ENCODE results near the gene CCDC51. TPM values are rescaled to one million over a fixed set of nuclear protein-coding genes. Genes with fewer than 3 reads are reported as not detected.

CCDC51 gene
- total and polyA plus RNA-seq, 2 of the 13 experiments (the other 11 are each of a cell fraction or from before 2014, with no cell fraction given), result 18.1 to 29.4 TPM

DNA sequence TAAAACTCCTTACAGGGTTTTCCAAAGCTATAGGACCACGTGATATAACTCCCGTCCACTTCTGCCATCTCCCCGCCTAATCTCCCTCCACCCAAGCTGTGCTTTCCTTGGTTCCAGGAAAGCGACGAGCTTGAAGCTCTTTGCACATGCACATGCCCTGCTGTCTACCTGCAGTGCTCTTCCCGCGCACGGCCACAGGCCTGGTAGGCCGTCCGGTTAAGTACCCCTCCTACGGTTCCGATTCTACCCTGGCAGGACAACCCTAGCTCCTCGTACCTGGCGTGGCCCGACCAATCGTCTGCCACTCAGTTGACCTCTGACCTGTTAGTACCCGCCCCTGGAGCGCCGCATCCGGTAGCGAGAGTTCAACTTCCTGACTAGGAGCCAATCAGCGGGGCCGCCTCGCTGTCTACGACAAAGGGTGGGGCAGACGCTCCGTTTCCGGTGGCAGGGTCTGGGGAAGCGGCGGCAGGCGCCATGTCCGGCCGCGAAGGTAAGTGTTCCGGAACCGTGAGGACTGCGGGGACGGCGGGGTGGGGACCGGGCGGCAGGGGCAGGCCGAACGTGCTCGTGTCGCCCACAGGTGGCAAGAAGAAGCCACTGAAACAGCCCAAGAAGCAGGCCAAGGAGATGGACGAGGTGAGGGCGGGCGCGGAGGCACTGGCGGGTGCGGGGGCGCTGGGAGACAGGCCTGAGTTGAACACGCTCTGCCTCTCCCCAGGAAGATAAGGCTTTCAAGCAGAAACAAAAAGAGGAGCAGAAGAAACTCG, at the start of gene CCDC51, which contains the start of gene TMA7 (continued):
- TF ChIP-seq SP140L (CRISPR knock-in tag; IDR thresholded peaks at IDR 0.05; ENCODE audit: borderline replicate concordance), result no peak
- peak; percentile 92 for TF ChIP-seq TBX2 (CRISPR knock-in tag; IDR thresholded peaks at IDR 0.05; ENCODE audit: borderline replicate concordance)
- no peak for TF ChIP-seq NFATC3 (CRISPR knock-in tag; IDR thresholded peaks at IDR 0.05)
- TF ChIP-seq DMAP1 (CRISPR knock-in tag; IDR thresholded peaks at IDR 0.05), result peak; percentile 90
- no peak for TF ChIP-seq SETDB1 (CRISPR knock-in tag; IDR thresholded peaks at IDR 0.05; ENCODE audit: borderline replicate concordance)
- TF ChIP-seq ZNF549 (CRISPR knock-in tag; IDR thresholded peaks at IDR 0.05), result no peak
- TF ChIP-seq RCOR2 (CRISPR knock-in tag; IDR thresholded peaks at IDR 0.05), result no peak
- no peak for TF ChIP-seq FOXK2 (IDR thresholded peaks at IDR 0.05)
- TF ChIP-seq, protein P1, sequence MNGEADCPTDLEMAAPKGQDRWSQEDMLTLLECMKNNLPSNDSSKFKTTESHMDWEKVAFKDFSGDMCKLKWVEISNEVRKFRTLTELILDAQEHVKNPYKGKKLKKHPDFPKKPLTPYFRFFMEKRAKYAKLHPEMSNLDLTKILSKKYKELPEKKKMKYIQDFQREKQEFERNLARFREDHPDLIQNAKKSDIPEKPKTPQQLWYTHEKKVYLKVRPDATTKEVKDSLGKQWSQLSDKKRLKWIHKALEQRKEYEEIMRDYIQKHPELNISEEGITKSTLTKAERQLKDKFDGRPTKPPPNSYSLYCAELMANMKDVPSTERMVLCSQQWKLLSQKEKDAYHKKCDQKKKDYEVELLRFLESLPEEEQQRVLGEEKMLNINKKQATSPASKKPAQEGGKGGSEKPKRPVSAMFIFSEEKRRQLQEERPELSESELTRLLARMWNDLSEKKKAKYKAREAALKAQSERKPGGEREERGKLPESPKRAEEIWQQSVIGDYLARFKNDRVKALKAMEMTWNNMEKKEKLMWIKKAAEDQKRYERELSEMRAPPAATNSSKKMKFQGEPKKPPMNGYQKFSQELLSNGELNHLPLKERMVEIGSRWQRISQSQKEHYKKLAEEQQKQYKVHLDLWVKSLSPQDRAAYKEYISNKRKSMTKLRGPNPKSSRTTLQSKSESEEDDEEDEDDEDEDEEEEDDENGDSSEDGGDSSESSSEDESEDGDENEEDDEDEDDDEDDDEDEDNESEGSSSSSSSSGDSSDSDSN (CRISPR knock-in tag; IDR thresholded peaks at IDR 0.05), result peak; percentile 64
- TF ChIP-seq ZNF446 (CRISPR knock-in tag; IDR thresholded peaks at IDR 0.05), result peak; percentile 45; the same call in 1 of the 2 replicates
- TF ChIP-seq ZNF143 (CRISPR knock-in tag; IDR thresholded peaks at IDR 0.05), result no peak
- TF ChIP-seq ZNF562 (CRISPR knock-in tag; IDR thresholded peaks at IDR 0.05; ENCODE audit: borderline replicate concordance), result no peak
- TF ChIP-seq MLLT10 (CRISPR knock-in tag; IDR thresholded peaks at IDR 0.05), result no peak
- TF ChIP-seq, protein P2, sequence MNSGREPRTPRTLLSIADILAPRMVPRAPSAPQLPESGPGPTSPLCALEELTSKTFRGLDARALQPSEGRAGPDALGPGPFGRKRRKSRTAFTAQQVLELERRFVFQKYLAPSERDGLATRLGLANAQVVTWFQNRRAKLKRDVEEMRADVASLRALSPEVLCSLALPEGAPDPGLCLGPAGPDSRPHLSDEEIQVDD (CRISPR knock-in tag; IDR thresholded peaks at IDR 0.05; ENCODE audit: borderline replicate concordance), result 0 out of 2 replicates have a peak, but pooled peaks have one; percentile 35
- TF ChIP-seq, protein P3, sequence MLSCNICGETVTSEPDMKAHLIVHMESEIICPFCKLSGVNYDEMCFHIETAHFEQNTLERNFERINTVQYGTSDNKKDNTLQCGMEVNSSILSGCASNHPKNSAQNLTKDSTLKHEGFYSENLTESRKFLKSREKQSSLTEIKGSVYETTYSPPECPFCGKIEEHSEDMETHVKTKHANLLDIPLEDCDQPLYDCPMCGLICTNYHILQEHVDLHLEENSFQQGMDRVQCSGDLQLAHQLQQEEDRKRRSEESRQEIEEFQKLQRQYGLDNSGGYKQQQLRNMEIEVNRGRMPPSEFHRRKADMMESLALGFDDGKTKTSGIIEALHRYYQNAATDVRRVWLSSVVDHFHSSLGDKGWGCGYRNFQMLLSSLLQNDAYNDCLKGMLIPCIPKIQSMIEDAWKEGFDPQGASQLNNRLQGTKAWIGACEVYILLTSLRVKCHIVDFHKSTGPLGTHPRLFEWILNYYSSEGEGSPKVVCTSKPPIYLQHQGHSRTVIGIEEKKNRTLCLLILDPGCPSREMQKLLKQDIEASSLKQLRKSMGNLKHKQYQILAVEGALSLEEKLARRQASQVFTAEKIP (CRISPR knock-in tag; IDR thresholded peaks at IDR 0.05; ENCODE audit: borderline replicate concordance), result no peak
- no peak for TF ChIP-seq ATM (IDR thresholded peaks at IDR 0.05; ENCODE audit: borderline replicate concordance)
- TF ChIP-seq FIP1L1 (IDR thresholded peaks at IDR 0.05; ENCODE audit: borderline replicate concordance, insufficient read depth, low read depth, low read length), result no peak
- TF ChIP-seq ZSCAN12 (CRISPR knock-in tag; IDR thresholded peaks at IDR 0.05), result no peak
- TF ChIP-seq ZBTB42 (CRISPR knock-in tag; IDR thresholded peaks at IDR 0.05), result no peak
- TF ChIP-seq GTF2F1 (IDR thresholded peaks at IDR 0.05; ENCODE audit: low read length), result no peak
- TF ChIP-seq GPN1 (CRISPR knock-in tag; IDR thresholded peaks at IDR 0.05; ENCODE audit: borderline replicate concordance), result no peak
- TF ChIP-seq HCFC1 (IDR thresholded peaks at IDR 0.05; ENCODE audit: low read depth, low read length), result peak; percentile 58
- TF ChIP-seq TAF15 (IDR thresholded peaks at IDR 0.05; ENCODE audit: low read depth, low read length, poor library complexity, severe bottlenecking), result peak; percentile 67
- peak; percentile 64; the same call in 1 of the 2 replicates for TF ChIP-seq REPIN1 (CRISPR knock-in tag; IDR thresholded peaks at IDR 0.05; ENCODE audit: borderline replicate concordance, low read depth)
- no peak for TF ChIP-seq MED13 (CRISPR knock-in tag; IDR thresholded peaks at IDR 0.05)
- no peak for TF ChIP-seq ZNF660 (CRISPR knock-in tag; IDR thresholded peaks at IDR 0.05; ENCODE audit: borderline replicate concordance, low read depth)
- peak; percentile 92 for TF ChIP-seq SP4 (CRISPR knock-in tag; IDR thresholded peaks at IDR 0.05)

All from HepG2 (cell line).